Right lobe of liver (tissue), 6 donors: ENCODE data around the gene GRID1. TPM values are rescaled to one million over a fixed set of nuclear protein-coding genes. Genes with fewer than 3 reads are reported as not detected.

ENCODE experiments used
- ATAC-seq, 4 donors: fragments of 200-7000 bp; cut with Tn5 transposase; one replicate each; pipeline ENCODE4 v1.9.1; 2020; ENCODE audit warnings: mild to moderate bottlenecking in 4 of 4, moderate library complexity in 4 of 4
- DNase-seq, 3 donors: peaks; one replicate each; pipeline ENCODE4 v3.0.0-alpha.2; 2020
- H3K27ac ChIP-seq, 3 donors: fragments of 200-600 bp; one replicate each; pipeline ENCODE4 v1.8.0; 2022
- H3K27me3 ChIP-seq, 2 donors: fragments of 200-600 bp; one replicate each; pipeline ENCODE4 v1.8.0; 2022
- H3K36me3 ChIP-seq, 4 donors: fragments of 200-600 bp; sonication (generic) in 1 of 4; one replicate each; pipeline versions ENCODE4 v1.5.1 to v1.8.0; 2017 to 2022; ENCODE audit warnings: control low read depth in 1 of 4
- H3K4me1 ChIP-seq, 4 donors: fragments of 200-600 bp; sonication (generic) in 1 of 4; one replicate each; pipeline versions ENCODE4 v1.5.1 to v1.8.0; 2017 to 2022; ENCODE audit warnings: control low read depth in 1 of 4
- H3K4me3 ChIP-seq, 3 donors: fragments of 200-600 bp; one replicate each; pipeline ENCODE4 v1.8.0; 2022
- H3K9me3 ChIP-seq, 4 donors: fragments of 200-600 bp; sonication (generic) in 1 of 4; one replicate each; pipeline versions ENCODE4 v1.5.1 to v1.8.0; 2017 to 2022; ENCODE audit warnings: control low read depth in 1 of 4
- POLR2A ChIP-seq: fragments of 450-650 bp; IDR thresholded peaks from one replicate; pipeline ENCODE4 v1.6.1; 2017; ENCODE audit warnings: antibody characterized with exemption, mild to moderate bottlenecking
- WGBS: methylation state at CpG from one replicate; pipeline ENCODE4 v1.1.6; 2018; ENCODE audit warnings: low coverage, low lambda C conversion rate; ENCODE audit not compliant: insufficient coverage; ENCODE audit errors: missing lambda C conversion rate; 5-methylcytosine and 5-hydroxymethylcytosine counted together
- intact Hi-C, 2 donors: fragments of 100-400 bp; cut with DNase I; formaldehyde crosslinking; loops; one replicate each; pipeline versions ENCODE4 v1.11.2 to v1.14.1; 2022
- total RNA-seq, 6 experiments: library from RNA; depleted of rRNA in 2 of 6; stranded (reverse); fragments of >200 nt in 2 of 6; fragmentation: NEBNext Ultra II Directional in 3 of 6; extraction: Animal tissue kit (Norgen Biotek cat#: 25700) in 3 of 6; gene quantifications; one replicate each; pipeline versions ENCODE4 v1.1.0 to v1.2.4, GENCODE V29; 2016 to 2023
- TF ChIP-seq, protein P1 (sequence below), 4 donors: fragments of 200-600 bp in 3 of 4; fragments of 450-650 bp in 1 of 4; IDR thresholded peaks; one replicate each; pipeline versions ENCODE4 v1.5.1 to v1.8.0; 2016 to 2022; ENCODE audit warnings: antibody characterized with exemption in 4 of 4, mild to moderate bottlenecking in 2 of 4
- donor health status: DM: no; HTN: yes; CAD: no.
- donor health status: DM: no; HTN: no; CAD: no.
- donor health status: DM: no; HTN: no; CAD: no.
- donor health status: DM: no; HTN: yes; CAD: no.
- donor health status: DM: no; HTN: yes; CAD: no.

GRID1 gene
- total RNA-seq, 6 experiments from 2014 or later, result 0.05 to 1.9 (median 0.81) TPM

DNA sequence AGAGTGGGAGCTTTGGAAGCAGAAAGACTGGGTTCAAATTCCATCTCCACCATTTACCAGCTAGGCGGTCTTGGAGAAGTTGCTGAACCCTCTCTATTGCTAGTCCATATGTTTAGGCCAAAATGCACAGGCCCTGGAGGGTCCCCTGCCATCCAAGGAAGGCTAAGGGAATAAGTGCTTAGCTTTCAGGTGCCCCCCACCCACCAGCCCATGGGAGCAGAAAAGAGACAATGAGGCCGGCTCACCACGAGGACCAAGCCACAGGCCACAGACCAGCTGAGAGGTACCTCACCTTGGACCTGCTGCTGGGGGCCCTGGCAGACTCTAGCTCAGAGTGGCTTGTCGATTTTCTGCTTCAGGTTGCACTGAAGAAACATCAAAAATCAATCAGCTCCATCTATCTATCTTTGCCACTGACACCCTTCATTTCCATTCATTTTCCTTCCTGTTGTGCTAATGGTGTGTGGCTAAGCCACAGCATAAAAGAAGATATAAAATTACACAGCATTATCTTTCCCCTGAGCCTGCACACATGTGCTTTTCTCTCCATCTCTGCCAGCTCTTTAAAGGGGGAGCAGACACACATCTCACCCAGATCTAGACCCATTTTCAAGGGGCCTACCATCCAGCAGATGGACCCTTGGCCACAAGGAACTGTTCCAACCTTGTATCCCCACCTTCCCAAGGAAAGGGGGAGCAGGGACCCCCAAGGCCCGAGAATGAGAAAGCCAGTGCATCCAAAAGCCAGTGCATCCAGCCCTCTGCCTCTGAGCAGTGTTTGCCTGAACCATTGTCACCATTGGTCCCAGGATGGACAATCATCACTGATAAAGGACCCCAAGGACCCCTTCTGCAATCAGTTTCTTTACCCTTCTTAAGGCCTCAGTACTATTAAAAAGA lies 65.4 kb downstream of the GRID1 start:
- Histone ChIP-seq H3K9me3 (no peaks in the 10 kb centered on the region), H3K27ac (no peak overlapping the region), H3K4me1 (no peaks in the 10 kb centered on the region), H3K27me3 (no peaks in the 10 kb centered on the region), H3K4me3 (no peak overlapping the region), H3K36me3 (no peaks in the 10 kb centered on the region)
- DNase-seq, result peak in 1 of 3 donors; percentile 23
- no peak for ATAC-seq
- TF ChIP-seq, protein P1, sequence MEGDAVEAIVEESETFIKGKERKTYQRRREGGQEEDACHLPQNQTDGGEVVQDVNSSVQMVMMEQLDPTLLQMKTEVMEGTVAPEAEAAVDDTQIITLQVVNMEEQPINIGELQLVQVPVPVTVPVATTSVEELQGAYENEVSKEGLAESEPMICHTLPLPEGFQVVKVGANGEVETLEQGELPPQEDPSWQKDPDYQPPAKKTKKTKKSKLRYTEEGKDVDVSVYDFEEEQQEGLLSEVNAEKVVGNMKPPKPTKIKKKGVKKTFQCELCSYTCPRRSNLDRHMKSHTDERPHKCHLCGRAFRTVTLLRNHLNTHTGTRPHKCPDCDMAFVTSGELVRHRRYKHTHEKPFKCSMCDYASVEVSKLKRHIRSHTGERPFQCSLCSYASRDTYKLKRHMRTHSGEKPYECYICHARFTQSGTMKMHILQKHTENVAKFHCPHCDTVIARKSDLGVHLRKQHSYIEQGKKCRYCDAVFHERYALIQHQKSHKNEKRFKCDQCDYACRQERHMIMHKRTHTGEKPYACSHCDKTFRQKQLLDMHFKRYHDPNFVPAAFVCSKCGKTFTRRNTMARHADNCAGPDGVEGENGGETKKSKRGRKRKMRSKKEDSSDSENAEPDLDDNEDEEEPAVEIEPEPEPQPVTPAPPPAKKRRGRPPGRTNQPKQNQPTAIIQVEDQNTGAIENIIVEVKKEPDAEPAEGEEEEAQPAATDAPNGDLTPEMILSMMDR (IDR thresholded peaks at IDR 0.05), result no peak
- TF ChIP-seq POLR2A, result no peak
- 32% methylated on average over 2 of the region's 5 CpGs for WGBS
- intact Hi-C loops, result no loop called here

DNA sequence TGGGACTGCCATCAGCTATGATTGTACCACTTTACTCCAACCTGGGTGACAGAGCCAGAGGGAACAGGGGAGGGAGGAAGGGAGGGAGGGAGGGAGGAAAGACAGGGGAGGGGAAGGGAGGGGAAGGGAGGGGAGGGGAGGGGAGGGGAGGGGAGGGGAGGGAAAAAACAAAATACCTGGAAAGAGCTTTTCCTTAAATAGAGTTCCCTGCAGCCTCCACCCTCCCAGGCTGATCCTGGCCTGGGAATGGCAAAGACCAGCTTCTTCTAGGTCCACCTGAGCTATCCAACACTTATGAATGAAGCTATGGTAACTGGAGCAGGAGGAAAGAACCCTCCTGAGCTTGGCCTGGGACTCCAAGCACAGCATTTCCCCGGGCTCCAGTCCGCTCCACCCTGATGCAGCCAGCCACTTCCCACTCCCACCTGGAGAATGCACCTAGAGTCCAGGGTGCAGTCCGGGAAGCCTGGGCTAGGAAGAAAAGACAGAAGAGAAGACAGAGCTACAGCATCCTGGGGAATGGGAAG lies 66.1 kb downstream of the GRID1 start:
- DNase-seq (peak in 1 of 3 donors; percentile 15), ATAC-seq (no peak)
- no CpG with 5 or more reads among the region's 3 CpGs for WGBS
- no peaks in the 10 kb centered on the region for H3K9me3 ChIP-seq
- intact Hi-C loops, result no loop called here
- H3K27ac ChIP-seq, result no peak overlapping the region
- no peak for TF ChIP-seq POLR2A
- TF ChIP-seq, protein P1 (IDR thresholded peaks at IDR 0.05), result no peak
- H3K4me3 ChIP-seq, result no peak overlapping the region
- no peaks in the 10 kb centered on the region for H3K27me3 ChIP-seq
- no peaks in the 10 kb centered on the region for H3K36me3 ChIP-seq
- H3K4me1 ChIP-seq, result no peaks in the 10 kb centered on the region

DNA sequence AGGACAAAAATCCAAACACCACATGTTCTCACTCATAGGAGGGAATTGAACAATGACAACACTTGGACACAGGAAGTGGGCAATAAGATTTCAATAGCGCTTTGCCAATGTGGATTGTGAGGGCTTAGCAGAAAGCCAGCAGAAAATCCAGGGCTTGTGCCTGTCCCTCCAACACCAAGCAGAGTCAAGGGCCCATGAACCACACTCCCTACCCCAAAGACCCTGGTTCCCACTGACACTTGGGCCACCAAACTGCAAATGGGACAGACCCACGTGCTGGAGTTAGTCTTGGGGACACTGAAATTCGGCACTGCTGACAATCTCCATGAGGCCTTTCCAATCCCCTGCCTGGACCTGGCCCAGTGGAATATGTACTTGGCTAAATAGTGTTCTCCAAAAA lies 67.0 kb downstream of the GRID1 start:
- no peak for ATAC-seq
- intact Hi-C loops, result no loop called here
- WGBS, result 86% methylated on average over 1 of the region's 3 CpGs
- no peaks in the 10 kb centered on the region for H3K4me1 ChIP-seq
- no peaks in the 10 kb centered on the region for H3K9me3 ChIP-seq
- H3K27me3 ChIP-seq, result no peaks in the 10 kb centered on the region
- no peak overlapping the region for H3K4me3 ChIP-seq
- no peak overlapping the region for H3K27ac ChIP-seq
- TF ChIP-seq POLR2A, result no peak
- TF ChIP-seq, protein P1 (IDR thresholded peaks at IDR 0.05), result no peak
- H3K36me3 ChIP-seq, result no peaks in the 10 kb centered on the region
- DNase-seq, result peak in 1 of 3 donors; percentile 10

DNA sequence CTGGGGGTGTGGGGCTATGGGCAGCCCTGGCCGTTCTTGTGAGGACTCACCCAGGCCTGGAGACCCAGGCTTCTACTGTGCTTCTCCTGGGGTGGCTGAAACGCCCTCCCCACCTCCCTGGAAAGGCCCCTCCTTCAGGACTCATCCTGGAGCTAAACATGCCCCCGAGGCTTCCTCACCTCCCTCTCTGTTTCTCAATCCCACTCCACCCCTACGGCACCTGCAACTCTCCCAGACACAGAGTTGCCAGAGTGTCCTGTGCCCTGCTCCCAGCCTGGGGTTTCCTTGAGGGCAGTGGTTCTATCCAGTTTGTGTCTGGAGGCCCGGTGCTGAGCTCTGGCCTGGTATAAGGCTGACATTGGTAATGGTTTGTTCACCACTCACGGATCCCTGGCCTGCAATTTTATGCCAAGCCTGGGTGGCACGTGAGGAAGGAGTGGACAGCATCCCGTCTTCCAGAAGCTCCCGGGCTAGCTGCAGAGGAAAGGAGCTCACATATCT lies 68.0 kb downstream of the GRID1 start:
- Histone ChIP-seq H3K4me1 (no peaks in the 10 kb centered on the region), H3K27ac (no peak overlapping the region), H3K4me3 (no peak overlapping the region), H3K36me3 (no peaks in the 10 kb centered on the region), H3K27me3 (no peaks in the 10 kb centered on the region), H3K9me3 (no peaks in the 10 kb centered on the region)
- no peak for TF ChIP-seq POLR2A
- TF ChIP-seq, protein P1 (IDR thresholded peaks at IDR 0.05), result no peak
- intact Hi-C loops, result no loop called here
- WGBS, result 66% methylated on average over 3 of the region's 9 CpGs
- peak in 1 of 3 donors; percentile 28 for DNase-seq
- ATAC-seq, result no peak
